GM18909 (cell line): ENCODE results near the gene MARK3.

Experiments
- ATAC-seq: cut with Tn5 transposase; IDR thresholded peaks from one replicate; pipeline ENCODE4 v1.9.1; 2021; ENCODE audit warnings: mild to moderate bottlenecking; ENCODE audit not compliant: unreplicated experiment, poor library complexity

The MARK3 gene

DNA sequence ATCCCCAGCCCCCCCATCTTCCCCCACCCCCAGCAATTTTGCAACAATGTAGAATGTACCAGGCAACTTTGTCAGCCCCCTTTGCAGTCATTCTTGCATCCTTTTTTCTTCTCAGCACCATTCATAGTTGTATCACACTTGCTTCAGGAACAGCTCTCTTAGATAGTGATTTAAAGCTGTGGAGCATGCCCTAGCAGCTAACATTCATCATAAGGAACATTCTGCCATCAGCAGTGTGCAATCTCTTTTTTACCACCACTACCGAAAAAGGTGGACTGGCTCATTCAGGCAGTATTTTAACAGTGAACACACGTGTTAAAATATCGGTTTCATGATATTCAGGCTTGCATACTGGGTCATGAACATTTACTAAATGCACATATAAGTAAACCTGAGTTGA is 45.1 kb downstream of the MARK3 start:
- ATAC-seq, result no peak

DNA sequence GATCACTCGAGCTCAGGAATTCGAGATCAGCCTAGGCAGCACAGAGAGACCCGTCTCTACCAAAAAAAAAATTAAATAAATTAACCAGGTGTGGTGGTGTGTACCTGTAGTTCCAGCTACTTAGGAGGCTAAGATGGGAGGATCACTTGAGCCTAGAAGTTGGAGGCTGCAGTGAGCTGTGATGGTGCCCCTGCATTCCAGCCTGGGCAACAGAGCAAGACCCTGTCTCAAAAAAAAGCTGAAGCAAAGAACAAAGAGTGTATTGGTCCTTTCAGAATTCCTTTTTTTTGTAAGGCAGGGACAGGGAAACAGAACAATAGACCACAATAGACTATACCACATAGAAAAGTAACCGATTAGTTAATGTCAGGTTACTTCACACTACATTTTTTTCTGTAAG is 47.4 kb downstream of the MARK3 start:
- no peak for ATAC-seq

DNA sequence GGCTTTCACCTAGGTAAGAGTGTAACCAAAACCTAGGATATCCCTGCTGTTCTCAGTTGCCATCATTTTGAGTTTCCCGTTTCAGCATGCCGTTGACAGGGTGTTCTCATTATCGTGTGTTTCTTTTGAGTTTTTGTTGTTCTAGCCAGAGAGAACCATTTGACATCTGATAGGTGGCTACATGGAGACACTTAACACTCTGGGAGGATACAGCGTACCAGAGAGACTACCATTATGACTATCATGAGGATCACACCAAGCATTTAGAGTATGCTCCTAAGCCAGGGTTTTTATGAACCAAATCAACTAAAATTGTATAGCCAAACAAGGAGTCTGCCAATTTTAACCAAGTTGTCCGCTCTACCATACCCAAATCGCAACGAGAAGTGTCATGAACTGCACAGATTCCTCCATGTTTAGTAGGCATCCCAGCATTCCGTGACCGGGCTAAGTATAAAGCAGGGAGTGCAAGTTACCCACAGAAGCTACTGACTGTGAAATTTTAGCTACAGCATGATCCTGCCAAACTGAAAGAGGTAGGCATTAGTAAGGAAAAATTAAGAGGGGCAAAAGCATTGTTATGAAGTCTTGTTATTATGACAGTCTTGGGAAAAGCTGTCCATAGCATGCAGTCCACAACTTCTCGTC is 48.8 kb downstream of the MARK3 start:
- ATAC-seq, result no peak

DNA sequence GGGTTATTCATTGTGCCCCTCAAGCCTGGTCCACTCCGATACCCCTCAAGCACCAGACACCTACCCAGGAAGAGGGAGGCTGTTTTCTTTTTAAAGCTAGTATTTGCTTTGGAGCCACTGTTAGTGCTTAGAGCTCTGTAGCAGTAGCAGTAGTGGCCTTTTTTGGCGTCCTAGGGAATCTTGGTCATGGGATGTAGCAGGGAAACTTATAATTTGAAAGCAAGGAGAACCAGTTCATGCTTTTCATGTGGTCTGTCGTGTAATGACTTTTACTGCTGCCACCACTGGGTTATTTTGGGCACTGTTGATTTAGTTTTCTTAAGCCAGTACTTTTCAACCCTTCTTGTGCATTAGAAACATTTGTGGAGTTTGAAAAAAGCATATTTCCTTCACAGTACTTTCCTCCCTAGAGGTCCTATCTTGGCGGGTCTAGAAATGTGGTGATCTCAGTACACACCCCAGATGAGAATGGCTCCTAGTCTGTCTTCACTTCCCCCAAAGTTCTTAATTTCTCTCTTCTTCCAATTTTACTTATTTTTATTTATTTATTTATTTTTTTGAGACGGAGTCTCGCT is 49.7 kb downstream of the MARK3 start:
- ATAC-seq, result no peak

DNA sequence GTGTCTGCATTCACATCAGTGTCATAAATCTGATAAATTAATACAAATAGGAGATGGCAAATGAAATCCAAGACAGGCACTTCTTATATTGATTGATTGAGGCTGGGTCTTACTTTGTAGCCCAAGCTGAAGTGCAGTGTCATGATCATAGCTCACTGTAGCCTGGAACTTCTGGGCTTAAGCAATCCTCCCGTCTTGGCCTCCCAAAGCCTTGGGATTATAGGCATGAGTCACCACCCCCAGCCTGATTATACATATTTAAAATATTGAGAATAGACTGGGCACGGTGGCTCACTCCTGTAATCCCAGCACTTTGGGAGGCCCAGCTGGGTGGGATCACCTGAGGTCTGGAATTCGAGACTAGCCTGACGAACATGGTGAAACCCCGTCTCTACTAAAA is 51.3 kb downstream of the MARK3 start:
- no peak for ATAC-seq

DNA sequence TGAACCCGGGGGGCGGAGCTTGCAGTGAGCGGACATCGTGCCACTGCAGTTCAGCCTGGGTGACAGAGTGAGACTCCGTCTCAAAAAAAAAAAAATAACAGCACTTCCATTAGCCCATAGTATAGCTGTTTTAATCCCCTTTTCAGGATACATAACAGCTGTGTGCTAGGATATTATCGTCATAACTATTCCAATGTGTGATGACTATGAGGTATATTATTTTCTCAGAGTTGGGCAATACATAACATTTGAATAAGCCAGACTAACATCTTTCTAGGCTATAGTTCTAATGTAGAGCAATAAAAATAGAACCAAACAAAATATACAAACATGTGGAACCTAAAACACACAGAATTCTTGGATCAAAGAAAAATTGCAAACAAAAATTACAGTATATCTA is 57.1 kb downstream of the MARK3 start:
- no peak for ATAC-seq

DNA sequence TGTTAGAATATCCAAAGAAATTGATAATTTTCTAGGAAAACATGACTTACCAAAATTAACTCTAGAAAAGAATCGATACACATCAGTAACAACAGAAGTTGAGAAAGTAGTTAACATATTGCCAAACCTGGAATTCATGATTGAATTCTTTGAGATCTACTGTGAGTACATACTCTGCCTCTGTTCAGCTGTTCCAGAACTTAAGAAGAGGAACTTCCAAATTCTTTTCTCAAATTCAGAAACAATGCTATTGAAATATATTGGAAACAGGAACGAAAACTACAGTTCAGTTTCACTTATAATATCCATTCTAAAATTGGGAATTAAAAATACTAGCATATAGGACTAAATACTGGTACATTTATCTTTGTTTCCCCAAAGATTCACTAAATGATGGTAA is 57.9 kb downstream of the MARK3 start:
- ATAC-seq, result no peak

DNA sequence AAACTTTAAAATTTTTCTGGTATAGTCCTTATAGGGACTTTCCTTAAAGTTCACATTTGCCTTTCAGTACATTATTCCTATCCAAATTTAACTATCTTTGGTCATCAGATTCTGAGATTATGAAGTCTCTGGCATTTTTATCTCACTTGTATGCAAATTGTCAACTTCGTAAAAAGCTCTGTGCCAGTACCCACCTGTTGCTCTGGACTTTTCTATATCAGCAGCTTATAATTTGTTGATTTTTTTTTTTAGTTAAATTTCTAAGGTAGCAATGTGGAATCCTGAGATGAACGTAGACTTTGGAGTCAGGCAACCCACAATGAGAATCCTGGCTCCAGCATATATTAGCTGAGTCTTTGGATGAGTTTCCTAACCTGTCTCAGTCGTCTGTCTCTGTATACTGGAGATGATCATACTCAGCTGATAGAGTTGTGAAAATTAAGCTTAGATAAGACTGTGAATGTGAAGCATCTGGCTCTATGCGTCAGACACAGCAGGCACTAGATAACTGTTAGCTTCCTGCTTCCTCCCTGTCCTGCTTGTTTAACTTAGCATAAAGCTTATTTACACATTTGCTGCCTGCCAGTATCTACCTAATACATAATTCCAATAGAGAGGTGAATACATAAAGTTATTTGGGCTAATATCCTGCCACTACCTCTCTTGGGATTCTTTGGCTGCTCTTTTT is 59.8 kb downstream of the MARK3 start:
- no peak for ATAC-seq

DNA sequence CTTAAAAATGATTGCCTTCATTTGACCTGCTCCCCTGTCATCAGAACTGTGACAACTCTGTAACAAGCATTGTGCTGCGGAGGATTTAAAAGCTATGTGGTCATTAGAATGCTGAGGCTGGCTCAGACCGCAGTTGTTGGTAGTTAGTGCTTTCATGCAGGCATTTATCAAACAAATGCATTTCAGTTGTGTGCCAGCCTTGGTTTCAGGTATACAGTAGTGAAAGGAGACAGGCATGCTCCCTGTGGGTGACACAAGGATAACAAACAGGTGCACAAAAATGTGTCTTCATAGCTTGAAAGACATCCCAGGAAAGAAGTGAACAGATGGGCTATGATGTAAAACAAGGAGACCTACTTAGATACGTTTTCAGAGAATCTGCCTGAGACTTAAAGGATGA is 60.6 kb downstream of the MARK3 start:
- ATAC-seq, result no peak

DNA sequence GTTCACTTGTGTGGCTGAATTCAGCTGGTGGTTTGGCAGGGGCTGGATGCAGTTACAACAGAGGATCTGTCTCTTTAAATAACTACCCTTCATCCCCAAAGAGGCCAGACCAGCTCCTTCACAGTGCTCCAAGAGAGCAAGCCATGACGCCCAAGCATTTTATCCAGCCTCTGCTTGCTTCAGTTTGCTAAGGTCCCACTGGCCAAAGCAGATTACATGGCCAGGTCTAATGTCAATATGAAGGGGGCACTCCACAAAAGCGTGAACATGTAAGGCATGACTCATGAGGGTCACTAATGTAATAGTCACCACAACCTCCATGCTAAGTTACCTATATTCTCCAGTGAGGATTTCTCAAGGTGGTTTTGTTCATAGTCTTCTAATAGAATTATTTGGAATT is 62.9 kb downstream of the MARK3 start:
- ATAC-seq, result no peak

DNA sequence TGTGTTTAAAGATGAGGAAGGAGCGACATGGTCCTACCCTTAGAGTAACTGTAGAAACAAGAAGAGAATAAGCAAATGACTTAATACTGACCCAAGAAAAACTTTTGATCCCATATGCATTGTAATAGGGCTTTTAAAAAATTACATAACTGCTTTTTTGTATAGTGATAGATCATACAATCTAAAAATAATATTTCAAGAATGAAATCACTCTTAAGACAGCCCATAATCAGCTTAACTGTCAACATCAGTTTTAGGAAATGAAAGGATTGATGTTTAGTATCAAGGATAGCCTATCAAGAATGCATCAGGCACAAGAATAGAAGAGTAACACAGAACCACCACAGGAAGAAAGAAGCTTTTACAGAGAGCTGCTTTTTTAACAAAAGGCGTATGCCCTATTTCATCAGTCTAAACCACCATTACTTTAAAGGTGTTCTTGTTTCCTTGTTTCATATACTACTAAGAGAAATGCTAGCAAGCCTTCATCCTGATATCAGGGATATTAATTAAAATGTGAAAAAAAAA is 64.5 kb downstream of the MARK3 start:
- no peak for ATAC-seq

DNA sequence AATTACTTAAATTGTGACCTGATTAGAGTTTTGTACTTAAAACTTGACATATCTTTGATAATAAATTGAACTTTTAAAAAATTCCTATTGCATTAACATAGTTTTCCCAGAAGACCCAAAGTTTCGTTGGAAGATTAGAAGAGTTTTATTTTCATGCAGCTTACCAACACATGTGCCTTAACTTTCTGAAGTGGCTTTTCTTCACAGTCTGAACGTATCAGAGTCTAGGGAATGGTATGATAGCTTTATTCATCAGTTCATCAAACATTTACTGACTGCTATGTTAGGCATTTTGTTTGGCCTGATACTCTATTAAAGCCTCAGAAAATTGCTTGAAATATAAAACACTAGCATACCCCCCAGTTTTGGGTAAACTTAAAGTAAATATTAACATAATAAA is 65.2 kb downstream of the MARK3 start:
- ATAC-seq, result no peak

DNA sequence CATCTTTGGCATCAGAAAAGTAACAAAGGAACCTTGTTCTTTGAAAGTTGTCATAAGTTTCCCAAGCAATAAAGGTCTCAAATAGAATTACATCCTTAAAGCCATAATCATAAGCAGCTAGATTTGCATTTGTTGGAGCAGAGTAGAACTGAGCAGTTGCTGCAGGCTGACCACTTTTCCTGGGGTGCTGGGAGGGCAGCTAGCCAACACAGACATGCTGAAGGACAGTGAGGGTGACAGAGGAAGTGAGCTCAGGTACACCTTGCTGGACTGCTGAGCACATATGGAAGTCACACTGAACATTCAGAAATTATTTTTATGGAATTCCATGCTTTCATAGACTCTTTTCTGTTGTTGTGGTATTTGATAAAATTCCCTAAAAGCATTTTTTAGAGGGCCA is 66.2 kb downstream of the MARK3 start:
- no peak for ATAC-seq

DNA sequence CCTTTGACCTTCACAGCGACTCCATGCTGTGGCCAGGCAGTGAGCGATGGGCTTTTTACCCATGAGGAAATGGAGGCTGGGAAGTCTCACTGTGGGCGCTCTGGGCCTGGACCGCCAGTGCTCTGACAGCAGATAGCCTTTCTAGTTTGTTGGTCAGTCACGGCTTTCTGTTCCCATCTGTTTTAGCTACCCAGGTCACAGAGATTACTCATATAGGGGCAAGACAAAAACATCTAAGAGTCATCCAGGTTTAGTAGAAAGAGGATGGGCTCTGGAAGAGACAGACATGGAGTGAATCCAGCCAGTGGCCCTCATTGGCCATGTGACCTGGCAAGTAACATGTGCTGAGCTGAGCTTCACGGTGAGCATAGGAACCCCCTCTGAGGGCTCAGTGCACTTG is 68.6 kb downstream of the MARK3 start:
- no peak for ATAC-seq

DNA sequence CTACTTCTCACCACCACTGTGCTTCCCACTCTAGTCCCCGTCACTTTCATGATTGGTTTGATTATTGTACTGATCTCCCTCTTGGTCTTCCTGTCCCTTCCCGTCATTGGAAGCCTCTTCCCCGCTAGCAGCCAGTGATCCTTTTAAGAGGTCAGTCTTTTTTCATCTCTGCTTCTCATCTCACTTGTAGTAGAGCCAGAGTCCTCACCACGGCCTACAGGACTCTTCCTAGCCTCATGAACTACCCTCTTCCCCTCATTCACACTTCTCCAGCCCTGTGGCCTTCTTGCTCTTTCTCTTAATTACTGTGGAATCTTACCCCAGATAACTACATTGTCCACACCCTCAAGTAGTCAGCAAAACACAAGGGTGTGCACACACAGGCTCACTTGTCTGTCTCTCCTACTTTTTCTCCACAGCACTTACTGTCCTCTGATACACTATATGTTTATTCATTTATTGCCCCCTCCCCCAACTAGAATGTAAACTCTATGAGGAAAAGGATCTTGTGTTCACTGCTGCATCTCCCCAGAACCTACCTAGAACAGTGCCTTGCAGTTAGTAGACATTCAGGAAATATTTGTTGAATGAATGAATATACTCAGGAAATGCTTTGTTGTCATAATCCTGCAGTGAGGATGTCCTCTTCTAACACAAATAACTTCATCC is 71.1 kb downstream of the MARK3 start:
- no peak for ATAC-seq

DNA sequence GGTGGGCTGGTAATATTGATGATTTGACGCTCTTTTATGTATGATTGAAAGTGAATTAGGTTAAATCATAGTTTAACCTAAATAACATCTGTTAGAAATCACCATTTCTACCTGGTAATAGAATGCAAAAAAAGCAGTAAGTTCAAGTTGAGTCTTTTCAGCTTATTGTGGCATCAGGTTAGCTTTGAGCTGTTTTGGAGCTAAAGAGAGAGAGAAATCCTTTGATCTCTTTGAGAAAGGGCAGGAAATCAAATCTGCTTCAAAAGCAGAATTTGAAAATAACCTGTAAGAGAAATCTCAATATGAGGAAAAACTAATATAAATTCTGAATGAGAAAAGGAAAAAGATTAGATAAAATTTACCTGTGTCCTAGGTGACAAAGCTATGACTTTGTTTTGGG is 75.2 kb downstream of the MARK3 start:
- ATAC-seq, result no peak

DNA sequence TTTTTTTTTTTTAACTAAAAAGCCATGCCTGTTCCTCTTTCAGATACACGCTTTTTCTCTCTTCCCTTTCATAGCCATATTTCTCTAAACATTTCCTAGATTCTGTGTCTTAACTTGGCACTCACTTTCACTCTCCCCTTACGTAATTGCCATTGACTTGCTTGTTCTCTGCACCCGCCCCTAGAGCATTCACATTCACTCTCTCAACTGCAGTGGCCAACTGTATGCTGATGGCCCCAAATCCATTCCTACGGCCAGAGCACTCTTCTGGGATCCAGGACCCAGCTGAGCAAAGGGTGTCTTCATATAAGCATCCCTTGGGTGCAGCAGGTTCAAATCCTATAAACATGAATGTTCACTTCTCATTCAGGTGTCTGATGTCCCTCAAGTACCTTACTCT is 77.9 kb downstream of the MARK3 start:
- ATAC-seq, result no peak

DNA sequence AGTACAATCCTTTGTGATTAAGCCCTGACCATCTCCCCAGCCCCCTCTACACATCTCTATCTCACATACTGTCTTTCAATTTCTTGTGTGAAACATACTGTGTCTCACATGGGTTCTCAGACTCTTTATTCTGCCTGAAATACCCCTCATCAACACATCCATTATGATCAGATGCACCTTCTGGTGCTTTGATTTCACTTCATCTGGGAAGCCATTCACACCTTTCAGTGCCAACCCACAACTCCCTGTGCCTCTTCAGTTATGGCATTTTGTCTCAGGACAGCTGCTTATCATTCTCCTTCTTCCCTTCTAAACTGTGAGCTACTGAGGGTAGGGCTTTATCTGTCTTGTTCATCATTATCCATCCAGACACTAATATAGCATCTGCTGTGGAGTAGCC is 78.6 kb downstream of the MARK3 start:
- no peak for ATAC-seq

DNA sequence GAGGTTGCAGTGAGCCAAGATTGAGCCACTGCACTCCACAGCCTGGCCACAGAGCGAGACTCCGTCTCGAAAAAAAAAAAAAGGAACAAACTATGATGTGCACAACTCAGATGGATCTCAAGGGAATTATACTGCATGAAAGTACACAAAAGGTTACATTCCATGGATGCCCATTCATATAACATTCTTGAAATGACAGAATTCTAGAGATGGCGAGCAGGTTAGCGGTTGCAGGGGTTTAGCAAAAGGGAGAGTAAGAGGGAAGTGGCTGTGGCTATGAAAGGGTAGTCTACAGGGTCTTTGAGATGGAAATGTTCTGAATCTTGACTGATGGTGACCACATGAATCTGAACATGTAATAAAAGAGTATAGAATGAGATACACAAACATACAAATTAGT is 87.7 kb downstream of the MARK3 start:
- no peak for ATAC-seq

DNA sequence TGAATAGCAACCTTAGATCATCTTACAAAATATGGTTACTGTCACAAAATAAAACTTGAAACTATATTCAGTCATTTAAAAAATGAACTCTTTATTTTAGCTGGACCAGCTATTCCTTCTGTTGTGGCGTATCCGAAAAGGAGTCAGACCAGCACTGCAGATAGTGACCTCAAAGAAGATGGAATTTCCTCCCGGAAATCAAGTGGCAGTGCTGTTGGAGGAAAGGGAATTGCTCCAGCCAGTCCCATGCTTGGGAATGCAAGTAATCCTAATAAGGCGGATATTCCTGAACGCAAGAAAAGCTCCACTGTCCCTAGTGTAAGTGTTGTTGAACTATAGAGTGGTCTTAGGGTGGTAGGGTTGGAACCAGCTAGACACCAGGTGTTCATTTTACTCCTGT is 89.7 kb downstream of the MARK3 start:
- ATAC-seq, result no peak

DNA sequence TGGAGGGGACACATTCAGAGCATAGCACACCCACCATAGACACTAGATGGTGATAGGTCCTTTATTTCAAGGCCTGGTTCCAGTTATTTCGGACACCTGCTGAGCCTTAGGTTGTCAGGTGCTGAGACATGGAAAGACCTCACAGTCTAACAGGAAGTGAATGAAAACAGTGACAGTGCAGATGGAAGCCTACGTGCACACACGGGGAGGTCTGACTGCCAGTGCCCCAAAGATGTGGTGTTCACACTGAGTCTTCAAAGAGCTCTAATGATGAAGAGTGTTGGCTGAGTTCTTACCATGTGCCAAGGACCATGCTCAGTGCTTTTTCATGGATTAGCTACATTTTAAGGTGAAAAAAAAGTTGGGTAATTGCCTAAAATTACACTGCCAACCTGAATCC is 90.8 kb downstream of the MARK3 start:
- ATAC-seq, result no peak
